ENCODE measurements around the gene NPAT.

Gene NPAT

GRCh38 chr11:108221911-108222573 is 396 bp downstream of the NPAT start:
- no peak for DNase-seq (ENCODE audit: low read depth, low spot score)
- H3K4me3 ChIP-seq (ENCODE audit: low read length) = peak overlapping the region; percentile 80

GRCh38 chr11:108221371-108221770 is 1.1 kb downstream of the NPAT start:
- H3K4me3 ChIP-seq (ENCODE audit: low read length) = peak overlapping the region; percentile 80
- no peak for DNase-seq (ENCODE audit: low read depth, low spot score)

- peak overlapping the region; percentile 80 for H3K4me3 ChIP-seq (ENCODE audit: low read length)
- no peak for DNase-seq (ENCODE audit: low read depth, low spot score)
Measured at GRCh38 chr11:108220721-108221336, 1.6 kb downstream of the NPAT start.

GRCh38 chr11:108218912-108219783 is 3.3 kb downstream of the NPAT start:
- H3K4me3 ChIP-seq (ENCODE audit: low read length) = no peak overlapping the region

GRCh38 chr11:108218455-108218854 is 4.0 kb downstream of the NPAT start:
- no peak overlapping the region for H3K4me3 ChIP-seq (ENCODE audit: low read length)
- no peak for DNase-seq (ENCODE audit: low read depth, low spot score)

More at GRCh38 chr11:108218912-108219783, 3.3 kb downstream of the NPAT start:
- no peak for DNase-seq (ENCODE audit: low read depth, low spot score)

- H3K4me3 ChIP-seq (ENCODE audit: low read length) = no peak overlapping the region
- no peak for DNase-seq (ENCODE audit: low read depth, low spot score)
Measured at GRCh38 chr11:108216988-108217387, 5.5 kb downstream of the NPAT start.

- DNase-seq (ENCODE audit: low read depth, low spot score) = no peak
- H3K4me3 ChIP-seq (ENCODE audit: low read length) = no peak overlapping the region
Measured at GRCh38 chr11:108213784-108214183, 8.7 kb downstream of the NPAT start.

- no peak for DNase-seq (ENCODE audit: low read depth, low spot score)
Measured at GRCh38 chr11:108210441-108210840, 12.0 kb downstream of the NPAT start.

GRCh38 chr11:108207683-108208060 is 14.8 kb downstream of the NPAT start:
- H3K4me3 ChIP-seq (ENCODE audit: low read length) = no peak overlapping the region
- DNase-seq (ENCODE audit: low read depth, low spot score) = no peak

More at GRCh38 chr11:108210441-108210840, 12.0 kb downstream of the NPAT start:
- no peak overlapping the region for H3K4me3 ChIP-seq (ENCODE audit: low read length)

GRCh38 chr11:108206969-108207682 is 15.3 kb downstream of the NPAT start:
- H3K4me3 ChIP-seq (ENCODE audit: low read length) = no peak overlapping the region
- no peak for DNase-seq (ENCODE audit: low read depth, low spot score)

GRCh38 chr11:108206171-108206570 is 16.3 kb downstream of the NPAT start:
- H3K4me3 ChIP-seq (ENCODE audit: low read length) = no peak overlapping the region
- no peak for DNase-seq (ENCODE audit: low read depth, low spot score)

GRCh38 chr11:108204929-108205499 is 17.4 kb downstream of the NPAT start:
- H3K4me3 ChIP-seq (ENCODE audit: low read length) = no peak overlapping the region
- DNase-seq (ENCODE audit: low read depth, low spot score) = no peak

- H3K4me3 ChIP-seq (ENCODE audit: low read length) = no peak overlapping the region
- no peak for DNase-seq (ENCODE audit: low read depth, low spot score)
Measured at GRCh38 chr11:108204376-108204775, 18.1 kb downstream of the NPAT start.

GRCh38 chr11:108203075-108203474 is 19.4 kb downstream of the NPAT start:
- no peak overlapping the region for H3K4me3 ChIP-seq (ENCODE audit: low read length)
- no peak for DNase-seq (ENCODE audit: low read depth, low spot score)

GRCh38 chr11:108199446-108200321 is 22.8 kb downstream of the NPAT start:
- DNase-seq (ENCODE audit: low read depth, low spot score) = no peak
- no peak overlapping the region for H3K4me3 ChIP-seq (ENCODE audit: low read length)

- DNase-seq (ENCODE audit: low read depth, low spot score) = no peak
- no peak overlapping the region for H3K4me3 ChIP-seq (ENCODE audit: low read length)
Measured at GRCh38 chr11:108198833-108199232, 23.6 kb downstream of the NPAT start.

GRCh38 chr11:108197351-108197750 is 25.1 kb downstream of the NPAT start:
- no peak for DNase-seq (ENCODE audit: low read depth, low spot score)
- no peak overlapping the region for H3K4me3 ChIP-seq (ENCODE audit: low read length)

- H3K4me3 ChIP-seq (ENCODE audit: low read length) = no peak overlapping the region
- DNase-seq (ENCODE audit: low read depth, low spot score) = no peak
Measured at GRCh38 chr11:108196901-108197300, 25.5 kb downstream of the NPAT start.

Measured in Jurkat, Clone E6-1 (cell line).